Measurements from ENCODE around the gene CADPS2.

GRCh38 chr7:122532406-122533269 lies 353.6 kb downstream of the CADPS2 start:
- TF ChIP-seq CTCF (IDR thresholded peaks at IDR 0.05) (peak in 1 of 6 experiments; percentile 14), POLR2AphosphoS5 (IDR thresholded peaks at IDR 0.05) (no peak), POLR2A (IDR thresholded peaks at IDR 0.05) (no peak), EP300 (IDR thresholded peaks at IDR 0.05) (no peak)
